Ovary (tissue), 3 donors: ENCODE results near the gene ALX4.

Source experiments
- CTCF ChIP-seq, 3 donors: fragments of 450-650 bp in 2 of 3; fragments of 200-600 bp in 1 of 3; IDR thresholded peaks; one replicate each; pipeline versions ENCODE4 v1.5.1 to v1.8.0; 2016 to 2022; ENCODE audit warnings: antibody characterized with exemption in 3 of 3, mild to moderate bottlenecking in 1 of 3
- EP300 ChIP-seq: sonication (generic); formaldehyde crosslinking; IDR thresholded peaks from one replicate; pipeline ENCODE4 v1.6.1; 2017; ENCODE audit warnings: antibody characterized with exemption
- POLR2A ChIP-seq: fragments of 450-650 bp; IDR thresholded peaks from one replicate; pipeline ENCODE4 v1.6.1; 2017; ENCODE audit warnings: antibody characterized with exemption, mild to moderate bottlenecking, moderate library complexity
- donor health status: DM: no; HTN: no; CAD: no.

- TF ChIP-seq CTCF (IDR thresholded peaks at IDR 0.05) (no peak), POLR2A (no peak), EP300 (no peak)
Observed at GRCh38 chr11:44274404-44274803, 35.5 kb downstream of the ALX4 start.
